Right hindlimb (tissue), 1 donor: ENCODE results near the gene CKB.

Source experiments
- DNase-seq: peaks from one replicate; pipeline ENCODE4 v3.0.0-alpha.2; 2018

The CKB gene

GRCh38 chr14:103537175-103537990 lies 14.8 kb upstream of the CKB start:
- no peak for DNase-seq

- DNase-seq = no peak
These were observed 14.1 kb upstream of the CKB start for GRCh38 chr14:103536693-103537092.

GRCh38 chr14:103535891-103536565 lies 13.4 kb upstream of the CKB start:
- no peak for DNase-seq

GRCh38 chr14:103535081-103535890 lies 12.7 kb upstream of the CKB start:
- no peak for DNase-seq

- DNase-seq = no peak
These were observed 12.0 kb upstream of the CKB start for GRCh38 chr14:103534576-103535061.

GRCh38 chr14:103533999-103534575 lies 11.5 kb upstream of the CKB start:
- DNase-seq = no peak

- no peak for DNase-seq
These were observed 10.7 kb upstream of the CKB start for GRCh38 chr14:103533137-103533998.

- DNase-seq = no peak
These were observed 9.8 kb upstream of the CKB start for GRCh38 chr14:103532216-103533136.

- DNase-seq = no peak
These were observed 9.0 kb upstream of the CKB start for GRCh38 chr14:103531421-103532215.

- no peak for DNase-seq
These were observed 8.2 kb upstream of the CKB start for GRCh38 chr14:103530831-103531230.

GRCh38 chr14:103530390-103530789 lies 7.8 kb upstream of the CKB start:
- DNase-seq = peak; percentile 45

GRCh38 chr14:103529383-103530365 lies 7.0 kb upstream of the CKB start:
- no peak for DNase-seq

GRCh38 chr14:103528587-103529382 lies 6.2 kb upstream of the CKB start, which contains the start of gene TRMT61A:
Gene TRMT61A (plus strand): TSS chr14:103529196. CDS start chr14:103529979, 783 bp downstream.
- peak; percentile 92 for DNase-seq

- DNase-seq = peak; percentile 35
These were observed 5.5 kb upstream of the CKB start for GRCh38 chr14:103528146-103528586.

- DNase-seq = no peak
These were observed 4.9 kb upstream of the CKB start for GRCh38 chr14:103527408-103528145.

GRCh38 chr14:103526914-103527248 lies 4.3 kb upstream of the CKB start:
- no peak for DNase-seq
